GM04504 (cell line): ENCODE results near the gene CLDND2.

Experiments
- DNase-seq: peaks from one replicate; pipeline ENCODE4 v3.0.0-alpha.2; 2012; ENCODE audit warnings: low read depth

Gene CLDND2

DNA sequence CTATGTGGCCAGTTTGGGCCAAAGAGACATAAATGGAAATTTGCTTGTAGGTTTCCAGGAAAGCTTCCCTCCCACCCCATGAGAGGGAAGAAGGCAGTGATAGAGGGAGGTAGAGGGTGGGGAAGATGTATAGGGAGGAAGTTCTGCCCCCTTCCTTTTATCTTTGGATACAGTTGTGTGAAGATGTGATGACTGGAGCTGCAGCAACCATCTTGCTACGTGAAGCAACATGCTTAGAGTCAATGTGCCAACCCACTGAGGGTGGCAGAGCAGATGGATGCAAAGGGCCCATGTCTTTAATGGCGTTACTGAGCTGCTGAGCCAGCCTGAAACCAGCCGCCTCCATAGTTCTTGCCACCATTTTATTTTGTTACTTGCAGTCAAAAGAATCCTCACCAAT, 37.6 kb downstream of the CLDND2 start:
- DNase-seq: no peak

GRCh38 chr19:51330366-51330765, 38.4 kb downstream of the CLDND2 start:
- DNase-seq: no peak

- no peak for DNase-seq
Observed at GRCh38 chr19:51329411-51329810, 39.4 kb downstream of the CLDND2 start.

GRCh38 chr19:51327066-51328001, 41.5 kb downstream of the CLDND2 start:
- no peak for DNase-seq

DNA sequence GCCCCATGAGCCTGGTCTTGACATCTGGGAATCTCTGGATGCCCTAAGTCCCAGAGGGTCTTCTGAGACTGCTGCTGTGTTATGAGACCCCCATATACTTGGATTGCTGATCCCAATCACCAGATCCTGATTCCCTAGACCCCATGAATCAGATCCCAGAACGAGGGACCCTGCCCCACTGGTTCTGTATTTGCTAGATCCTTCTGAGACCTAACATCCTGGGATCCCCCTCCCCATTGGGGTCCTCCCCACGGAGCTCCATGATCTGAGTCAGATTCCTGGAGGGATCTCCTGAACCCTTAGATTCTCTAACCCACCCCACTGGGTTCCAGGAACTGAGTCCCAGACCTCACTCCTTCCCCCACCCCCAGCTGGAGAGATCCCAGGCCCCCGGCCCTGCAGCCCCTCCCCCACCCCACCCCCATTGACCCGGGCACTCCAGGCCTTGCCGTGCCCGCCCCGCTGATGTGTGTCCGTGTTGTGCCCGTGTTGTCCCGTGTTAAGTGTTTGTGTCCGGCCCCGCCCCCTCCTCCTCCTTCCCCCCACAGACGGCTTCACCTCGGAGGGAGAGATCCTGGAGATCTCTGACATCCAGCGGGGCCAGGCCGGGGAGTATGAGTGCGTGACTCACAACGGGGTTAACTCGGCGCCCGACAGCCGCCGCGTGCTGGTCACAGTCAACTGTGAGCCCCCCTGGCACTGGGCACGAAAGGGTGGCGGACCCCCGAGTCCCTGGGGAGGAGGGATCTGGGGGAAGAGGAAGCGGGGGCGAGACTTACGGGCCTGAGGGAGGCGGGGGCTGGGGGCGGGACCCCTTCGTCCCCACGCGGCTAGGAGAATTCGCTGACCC, 42.4 kb downstream of the CLDND2 start:
- DNase-seq: no peak

GRCh38 chr19:51325161-51325976, 43.4 kb downstream of the CLDND2 start:
- DNase-seq: no peak

DNA sequence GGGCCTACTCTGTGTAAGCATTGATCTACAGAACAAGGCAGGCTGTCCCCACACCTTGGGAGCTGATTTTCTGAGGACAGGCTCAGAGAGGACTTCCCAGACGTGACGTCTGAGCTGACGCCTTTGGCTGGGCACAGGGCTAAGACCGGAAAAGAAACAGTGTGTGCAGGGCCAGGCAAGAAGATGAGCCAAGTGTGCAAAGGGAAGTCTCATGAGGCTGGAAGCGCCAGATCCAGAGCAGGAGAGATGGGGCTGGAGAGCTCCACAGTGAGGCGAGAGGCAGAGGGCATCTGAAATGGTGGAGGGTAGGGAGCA, 44.7 kb downstream of the CLDND2 start:
- no peak for DNase-seq

DNA sequence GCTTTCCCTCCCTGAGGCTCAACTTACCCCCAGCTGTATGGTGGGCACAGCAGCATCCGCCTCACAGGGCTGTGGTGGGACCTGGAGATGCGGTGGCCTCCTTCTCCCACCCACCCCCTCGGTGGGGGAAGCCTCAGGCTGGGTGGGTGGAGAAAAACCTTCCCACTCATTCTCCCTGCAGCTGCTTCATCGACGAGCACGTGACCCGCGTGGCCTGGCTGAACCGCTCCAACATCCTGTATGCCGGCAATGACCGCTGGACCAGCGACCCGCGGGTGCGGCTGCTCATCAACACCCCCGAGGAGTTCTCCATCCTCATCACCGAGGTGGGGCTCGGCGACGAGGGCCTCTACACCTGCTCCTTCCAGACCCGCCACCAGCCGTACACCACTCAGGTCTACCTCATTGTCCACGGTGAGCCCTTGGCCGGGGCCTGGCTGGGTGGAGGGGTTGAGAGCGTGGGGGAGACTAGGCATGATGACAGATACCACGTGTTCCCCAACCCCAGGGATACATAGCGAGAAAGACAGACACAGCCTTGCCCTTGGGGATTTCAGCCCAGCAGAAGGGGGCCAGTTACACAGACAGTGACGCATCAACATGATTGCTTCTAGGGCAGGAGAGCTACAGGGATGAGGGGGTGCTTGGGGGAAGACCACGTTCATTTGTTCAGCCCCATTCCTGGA, 45.2 kb downstream of the CLDND2 start:
- no peak for DNase-seq

- DNase-seq: no peak
Observed at GRCh38 chr19:51321799-51322198, 47.0 kb downstream of the CLDND2 start.

- no peak for DNase-seq
Observed at GRCh38 chr19:51320280-51320657, 48.5 kb downstream of the CLDND2 start.

DNA sequence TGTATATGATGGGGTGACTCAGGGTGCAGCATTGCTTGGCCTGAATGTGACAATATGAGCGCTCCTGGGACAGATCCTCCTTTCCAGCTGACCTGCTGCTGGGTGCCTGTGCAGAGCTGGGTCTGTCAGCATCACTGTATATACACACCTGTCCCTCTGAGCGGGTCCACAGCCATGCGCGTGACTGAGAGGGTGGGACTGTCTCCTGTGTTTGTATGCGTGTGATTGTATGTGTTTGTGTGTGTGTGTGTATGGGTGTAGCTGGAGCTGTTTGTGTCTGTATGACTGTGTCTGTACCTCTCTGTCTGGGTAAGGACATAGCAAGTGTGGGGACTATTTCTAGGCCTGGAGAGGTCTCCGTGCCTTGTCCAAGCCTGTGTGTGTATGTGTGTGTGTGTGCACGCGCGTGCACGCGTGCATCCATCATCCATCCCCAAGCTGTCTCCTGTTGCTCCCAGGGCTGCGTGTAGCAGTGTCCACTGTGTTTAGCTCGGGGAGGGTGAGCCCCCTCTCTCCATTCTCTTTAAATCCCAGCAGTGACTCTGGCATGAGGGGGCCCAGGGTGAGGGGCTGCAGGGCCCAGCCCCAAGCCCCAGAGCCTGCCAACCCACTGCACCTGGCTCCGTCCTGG, 49.0 kb downstream of the CLDND2 start:
- no peak for DNase-seq

GRCh38 chr19:51318687-51319648, 49.8 kb downstream of the CLDND2 start:
- no peak for DNase-seq

DNA sequence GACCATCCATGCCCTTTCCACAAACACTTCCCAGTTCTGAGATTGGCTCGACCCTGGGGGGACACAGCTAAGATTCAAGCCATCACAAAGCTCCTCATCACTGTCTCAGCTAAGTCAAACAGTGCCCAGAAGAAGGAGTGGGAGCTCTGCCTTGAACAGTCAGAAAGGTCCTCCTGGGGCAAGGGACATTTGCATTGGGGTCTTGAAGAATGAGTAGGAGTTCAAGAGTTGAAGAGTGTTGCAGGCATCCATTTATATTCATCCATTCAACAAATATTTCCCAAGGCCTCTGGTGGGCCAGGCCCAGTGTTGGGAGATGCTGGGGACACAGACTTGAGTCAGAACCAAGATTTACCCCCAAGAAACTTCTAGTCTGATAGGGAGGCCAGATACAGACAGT, 50.8 kb downstream of the CLDND2 start:
- DNase-seq: no peak

- no peak for DNase-seq
Observed at GRCh38 chr19:51317376-51317775, 51.4 kb downstream of the CLDND2 start.
